GM12875 (cell line): Measurements from ENCODE around the gene DMRTA2.

Experiments used
- H3K4me3 ChIP-seq: one replicate; pipeline ENCODE4 v1.5.1; 2011; ENCODE audit warnings: low read depth, low read length, control low read depth
- CTCF ChIP-seq: IDR thresholded peaks from 2 replicates; pipeline ENCODE4 v1.5.1; 2011; ENCODE audit warnings: low read depth, mild to moderate bottlenecking, control low read depth, inconsistent platforms, low read length, moderate library complexity, borderline replicate concordance; ENCODE audit not compliant: insufficient read depth

Gene DMRTA2

GRCh38 chr1:50422946-50423669 lies at the start of gene DMRTA2:
Gene DMRTA2, minus strand, starts transcription at chr1:50423443. Its CDS starts 1,907 bp downstream, at chr1:50421536.
- H3K4me3 ChIP-seq, result peak within 1 kb of the TSS; percentile 47
- no peak for TF ChIP-seq CTCF

DNA sequence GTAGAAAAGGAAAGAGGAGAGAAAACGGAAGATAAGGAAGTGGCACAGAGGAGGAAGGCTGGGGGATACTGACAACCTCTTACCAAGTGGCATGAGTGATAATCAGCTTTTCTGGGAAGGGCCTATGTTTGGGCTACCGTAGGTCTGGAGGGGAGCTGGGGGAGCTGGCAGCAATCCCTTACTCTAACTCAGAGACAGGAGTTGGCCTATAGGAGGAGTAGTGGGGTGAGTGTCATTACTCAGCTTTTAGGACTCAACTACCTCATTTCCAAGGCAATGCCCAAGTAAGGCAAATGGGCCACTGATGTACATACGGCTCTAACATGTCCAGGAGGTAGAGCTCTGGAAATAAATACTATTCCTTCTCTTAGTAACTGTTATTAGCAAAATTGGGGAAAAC lies 48.7 kb upstream of the DMRTA2 start:
- no peak for TF ChIP-seq CTCF
- H3K4me3 ChIP-seq, result no peak overlapping the region

GRCh38 chr1:50462964-50463363 lies 39.7 kb upstream of the DMRTA2 start:
- no peak for TF ChIP-seq CTCF
- no peak overlapping the region for H3K4me3 ChIP-seq

DNA sequence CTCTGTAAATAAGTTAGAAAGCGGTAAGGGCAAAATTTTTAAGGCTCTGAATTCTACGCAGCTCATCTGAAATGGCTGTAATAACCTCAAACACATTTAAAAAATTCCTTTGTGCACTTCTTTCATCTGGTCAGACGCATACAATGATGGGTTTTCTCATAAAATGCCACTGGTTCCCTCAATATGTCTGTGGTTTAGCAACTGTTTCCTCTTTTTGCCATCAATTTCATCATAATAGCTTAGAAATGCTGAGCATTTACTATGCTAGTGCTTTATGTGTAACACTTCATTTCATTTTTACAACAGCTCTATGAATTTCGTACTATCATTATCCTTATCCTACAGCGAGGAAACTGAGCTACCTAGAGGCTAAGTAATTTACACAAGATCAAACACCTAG lies 35.3 kb upstream of the DMRTA2 start:
- H3K4me3 ChIP-seq, result no peak overlapping the region
- TF ChIP-seq CTCF, result no peak

DNA sequence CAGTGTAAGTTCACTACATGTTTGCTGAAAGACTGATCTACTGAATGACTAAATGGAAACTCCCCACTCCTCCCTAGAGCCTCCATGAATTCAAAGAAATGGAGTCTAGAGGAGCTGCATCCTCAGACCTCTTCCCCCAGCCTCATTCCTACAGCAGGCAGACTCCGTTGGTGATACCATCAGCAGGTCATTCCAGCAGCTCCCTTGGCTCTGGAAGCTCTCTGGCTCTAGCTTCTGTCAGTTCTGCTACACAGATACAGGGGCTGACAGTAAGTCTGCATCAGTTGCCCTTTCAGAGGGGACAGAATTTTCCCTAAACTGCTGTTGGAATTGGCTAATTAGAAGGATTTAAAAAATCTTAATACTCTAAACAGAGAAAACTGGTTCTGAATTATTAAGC lies 31.7 kb upstream of the DMRTA2 start:
- H3K4me3 ChIP-seq, result no peak overlapping the region
- TF ChIP-seq CTCF, result no peak

DNA sequence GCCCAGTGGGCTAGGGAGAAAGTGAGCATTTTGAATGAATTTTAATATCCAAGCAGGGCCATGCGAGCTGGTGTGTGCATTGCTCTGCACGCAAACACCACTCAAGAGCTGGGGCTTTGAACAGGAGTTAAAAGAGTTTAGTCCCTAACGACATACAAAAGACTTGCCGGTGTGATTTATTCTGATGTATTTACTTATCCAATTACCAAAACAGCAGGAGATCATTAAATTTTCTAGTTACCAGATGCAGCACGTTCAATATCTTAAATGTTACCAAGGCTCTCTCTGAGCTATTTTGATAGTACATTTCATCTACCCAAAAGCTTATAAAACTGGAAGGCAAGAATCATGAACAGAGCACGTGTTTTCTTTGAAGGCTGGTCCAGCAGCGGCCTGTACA lies 30.0 kb upstream of the DMRTA2 start:
- TF ChIP-seq CTCF, result no peak
- no peak overlapping the region for H3K4me3 ChIP-seq

DNA sequence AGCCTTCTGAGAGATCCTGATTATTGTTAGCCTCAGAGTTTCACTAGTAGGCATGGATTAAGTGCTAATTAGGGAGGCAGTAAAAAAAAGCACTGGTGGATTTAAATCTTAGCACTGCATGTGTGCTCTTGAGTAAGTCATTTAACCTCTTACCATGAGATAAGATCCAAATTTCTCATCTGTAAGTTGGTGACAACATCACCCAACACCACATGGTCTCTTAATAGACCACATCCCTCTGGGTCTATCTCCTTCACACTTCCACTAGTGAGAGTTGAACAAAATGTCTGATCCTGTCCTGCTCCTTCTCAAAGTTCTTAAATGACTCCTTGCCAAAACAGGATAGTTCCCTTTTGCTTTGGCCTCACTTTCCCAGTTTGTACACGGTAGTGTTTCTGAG lies 29.5 kb upstream of the DMRTA2 start:
- no peak for TF ChIP-seq CTCF

More for the DNA sequence above, 29.5 kb upstream of the DMRTA2 start:
- no peak overlapping the region for H3K4me3 ChIP-seq
